ENCODE measurements around the gene ZBTB2. TPM values are rescaled to one million over a fixed set of nuclear protein-coding genes. Genes with fewer than 3 reads are reported as not detected.

ZBTB2 gene
- total RNA-seq, 1 experiment from 2014 or later, result 31.4 TPM

DNA sequence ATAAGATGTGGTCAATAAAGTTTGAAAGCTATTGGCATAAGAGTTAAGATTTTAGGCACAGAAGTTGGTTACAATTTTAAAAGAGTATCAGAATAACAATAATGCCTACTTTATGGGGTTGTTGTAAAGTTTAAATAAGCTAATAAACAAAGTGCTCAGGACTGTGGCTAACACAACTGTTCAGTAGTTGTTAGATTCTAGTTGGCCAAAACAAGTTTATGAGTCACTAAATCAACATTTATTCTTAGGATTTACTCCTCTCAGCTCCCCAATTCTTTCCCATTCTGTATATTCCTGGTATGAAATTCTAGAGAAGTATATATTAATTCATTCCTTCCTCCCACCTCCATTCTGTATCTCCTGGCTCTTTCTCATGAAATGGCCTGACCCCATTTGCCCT, 46.0 kb upstream of the ZBTB2 start:
- Histone ChIP-seq H3K79me2 (ENCODE audit: insufficient read depth, low read length) (peaks cover 2% of the 10 kb centered on the region; the same call in 1 of the 2 replicates), H3K56ac (ENCODE audit: insufficient read length, low read depth, low read length) (no peak overlapping the region), H3K18ac (ENCODE audit: insufficient read length, low read depth, low read length) (no peak overlapping the region), H3K4ac (ENCODE audit: low read depth, low read length) (no peak overlapping the region), H4K20me1 (ENCODE audit: control insufficient read depth, insufficient read depth, insufficient read length) (no peaks in the 10 kb centered on the region), H3K27ac (ENCODE audit: insufficient read length, low read depth, low read length) (no peak overlapping the region), H3K9me3 (ENCODE audit: control insufficient read depth, low read depth, low read length) (no peaks in the 10 kb centered on the region), H2BK12ac (ENCODE audit: insufficient read length, low read depth, low read length) (no peak overlapping the region), H2BK120ac (ENCODE audit: low read depth, low read length, poor library complexity, severe bottlenecking) (no peak overlapping the region), H2AFZ (ENCODE audit: low read length) (no peak overlapping the region), H3K23me2 (ENCODE audit: insufficient read length, low read depth, low read length, poor library complexity, severe bottlenecking) (no peaks in the 10 kb centered on the region), H2BK20ac (ENCODE audit: low read depth, low read length, poor library complexity, severe bottlenecking) (no peak overlapping the region), H4K5ac (ENCODE audit: insufficient read length, low read depth, low read length) (no peak overlapping the region), H3K4me2 (ENCODE audit: insufficient read depth, insufficient read length, low read length) (no peak overlapping the region), H3K23ac (ENCODE audit: insufficient read length, low read depth, low read length) (no peak overlapping the region), H4K91ac (ENCODE audit: insufficient read length, low read depth, low read length) (no peak overlapping the region), H3K14ac (ENCODE audit: insufficient read depth, low read length) (no peak overlapping the region), H2BK15ac (ENCODE audit: low read depth, low read length) (no peak overlapping the region), H3K79me1 (ENCODE audit: insufficient read depth, low read depth, low read length, poor library complexity, severe bottlenecking) (no peaks in the 10 kb centered on the region), H3K4me1 (ENCODE audit: insufficient read depth, low read length) (no peaks in the 10 kb centered on the region), H4K8ac (replicated peaks; ENCODE audit: insufficient read length, low read depth, low read length) (no peak overlapping the region), H3K9ac (ENCODE audit: extremely low read depth, insufficient read length, low read length) (no peak overlapping the region), H3K27me3 (ENCODE audit: insufficient read depth, low read length) (no peaks in the 10 kb centered on the region), H3T11ph (ENCODE audit: low read length) (no peak overlapping the region), H2BK5ac (ENCODE audit: insufficient read length, low read length) (no peak overlapping the region), H2AK5ac (ENCODE audit: insufficient read length, low read length) (no peak overlapping the region)
- Mint-ChIP-seq H3K36me3 (ENCODE audit: insufficient read depth in 1 of 3, low read depth in 3 of 3) (peaks cover 2 to 42% (median 8%) of the 10 kb centered on the region in 3 experiments; a peak in 5 of 7 replicates), H3K27ac (no peak overlapping the region; a peak in 1 of 7 replicates), H3K9me3 (no peaks in the 10 kb centered on the region), H3K4me1 (no peaks in the 10 kb centered on the region), H3K4me3 (no peak overlapping the region), H3K27me3 (ENCODE audit: low read depth) (no peaks in the 10 kb centered on the region)
- DNase-seq, result no peak
- TF ChIP-seq CTCF (conservative IDR thresholded peaks at IDR 0.05), result no peak
